Stimulated activated CD4-positive, alpha-beta T cell treated with anti-CD3 and anti-CD28 coated beads, Interleukin-4, amount 100 ng/mL, for 4 hours (primary cell): ENCODE measurements around the gene ZC3H6.
"Not testable (repeated sequence)": the region's sequence is repeated elsewhere in the genome, so short reads cannot be mapped to it uniquely, and the experiment has no call there.

ENCODE experiments used
- DNase-seq, 2 experiments: peaks; one replicate each; pipeline ENCODE4 v3.0.0-alpha.2; 2020

Gene ZC3H6

DNA sequence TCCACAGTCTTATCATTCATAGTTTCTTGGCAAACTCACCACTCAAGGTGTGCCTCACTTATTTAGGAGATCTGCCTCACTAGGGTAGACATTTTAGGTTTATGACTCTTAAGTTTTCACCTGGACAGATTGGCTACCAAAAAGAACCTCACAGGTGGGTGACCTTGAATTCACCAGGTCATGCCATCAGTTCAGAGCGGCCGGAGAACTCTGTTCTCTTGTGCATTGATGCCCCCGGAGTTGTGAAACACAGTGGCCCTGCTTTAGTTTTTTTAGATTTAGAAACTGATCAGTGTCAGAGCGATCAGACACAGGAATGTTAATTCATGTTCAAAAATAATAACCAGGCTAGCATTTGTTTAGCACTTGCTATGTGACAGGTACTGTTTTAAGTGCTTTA is 6.7 kb downstream of the ZC3H6 start:
- DNase-seq, result not testable (repeated sequence)

DNA sequence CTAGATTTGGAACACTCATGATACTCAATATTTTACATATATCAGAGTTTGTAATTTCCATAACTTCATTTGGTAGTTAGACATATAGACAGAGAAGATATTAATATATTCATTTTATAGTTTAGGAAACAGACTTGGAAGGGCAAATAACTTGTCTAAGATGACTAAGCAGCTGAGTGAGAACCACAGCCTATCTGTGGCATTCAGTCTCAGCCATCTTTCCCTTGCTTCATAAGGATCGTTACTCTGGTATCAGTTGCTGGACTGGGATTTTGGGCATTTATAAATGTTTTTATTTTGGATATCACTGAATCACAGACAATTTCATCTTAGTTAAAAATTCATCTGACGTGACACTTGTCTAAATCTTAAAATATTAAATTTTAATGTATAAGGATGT is 8.1 kb downstream of the ZC3H6 start:
- not testable (repeated sequence) for DNase-seq

DNA sequence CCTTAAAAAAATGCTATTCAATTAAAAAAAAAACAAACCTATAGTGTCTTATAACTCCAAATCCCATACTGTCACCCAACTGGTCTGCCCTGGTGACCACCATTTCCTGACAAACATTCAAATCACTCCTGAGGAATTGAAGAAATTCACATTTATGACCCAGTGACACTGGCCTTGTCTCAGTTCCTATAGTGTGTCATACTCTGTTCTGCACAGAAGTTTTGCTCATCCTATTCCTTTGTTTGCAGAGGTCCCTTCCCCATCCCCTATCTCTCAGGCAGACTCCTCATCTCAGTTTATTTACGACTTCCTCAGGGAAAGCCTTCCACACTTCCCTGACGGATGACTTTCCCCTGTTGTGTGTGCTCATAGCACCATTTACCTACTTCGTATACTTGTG is 14.7 kb downstream of the ZC3H6 start:
- no peak for DNase-seq

- DNase-seq, result no peak
Measured at GRCh38 chr2:112290648-112291047, 15.3 kb downstream of the ZC3H6 start.

DNA sequence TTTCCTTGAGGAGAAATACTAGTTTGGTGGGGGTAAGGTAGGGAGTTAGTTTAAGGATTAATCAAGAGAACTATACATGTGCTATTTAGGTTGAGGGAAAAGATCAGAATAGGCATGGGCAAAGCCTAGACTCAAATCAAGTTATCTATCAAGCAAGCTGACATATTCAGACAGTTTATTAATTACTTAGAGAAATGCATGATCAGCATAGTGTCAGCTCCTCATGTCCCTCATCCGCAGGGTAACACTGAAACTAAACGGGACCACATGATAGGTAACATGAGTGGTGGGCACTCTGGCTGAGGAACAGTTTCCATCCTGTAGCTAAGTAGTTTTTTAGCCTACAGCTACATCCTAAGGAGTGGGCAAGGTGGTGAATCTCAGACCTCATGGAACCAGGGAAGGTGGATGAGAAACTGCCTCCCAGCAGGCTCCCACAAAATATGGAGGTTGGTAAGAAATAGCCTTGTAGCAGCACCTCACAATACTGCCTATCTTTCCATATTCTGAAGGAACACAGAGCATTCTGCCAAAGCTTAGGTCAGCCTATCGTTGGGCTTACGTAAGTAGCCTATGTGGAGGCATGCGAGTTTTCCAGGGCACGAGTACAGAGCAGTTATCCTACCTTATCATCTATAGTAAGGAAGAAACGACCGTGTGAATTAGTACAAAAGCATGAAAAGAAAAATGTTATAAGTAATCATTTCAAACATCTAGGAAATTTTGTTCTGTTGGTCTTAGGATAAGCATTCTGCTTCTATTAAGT is 18.4 kb downstream of the ZC3H6 start:
- no peak for DNase-seq

- no peak for DNase-seq
Measured at GRCh38 chr2:112295407-112296078, 20.1 kb downstream of the ZC3H6 start.

DNA sequence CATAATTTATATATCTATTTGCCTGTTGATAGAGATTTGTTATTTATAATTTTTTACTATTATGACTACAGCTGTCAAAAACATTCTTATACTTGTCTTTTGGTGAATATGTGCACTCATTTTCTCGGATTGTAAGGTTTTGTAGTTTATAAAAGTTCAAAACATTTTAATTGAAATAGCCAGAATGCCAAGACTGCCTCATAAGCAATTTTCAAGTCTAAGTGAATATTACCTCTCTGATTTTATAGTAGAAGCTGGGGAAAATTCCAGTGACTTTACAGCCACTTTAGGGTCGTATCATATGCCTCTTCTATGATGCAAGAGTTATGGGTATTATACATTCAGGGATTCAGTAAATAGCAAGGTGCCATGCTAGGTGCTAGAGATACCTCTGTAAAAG is 21.0 kb downstream of the ZC3H6 start:
- no peak for DNase-seq

DNA sequence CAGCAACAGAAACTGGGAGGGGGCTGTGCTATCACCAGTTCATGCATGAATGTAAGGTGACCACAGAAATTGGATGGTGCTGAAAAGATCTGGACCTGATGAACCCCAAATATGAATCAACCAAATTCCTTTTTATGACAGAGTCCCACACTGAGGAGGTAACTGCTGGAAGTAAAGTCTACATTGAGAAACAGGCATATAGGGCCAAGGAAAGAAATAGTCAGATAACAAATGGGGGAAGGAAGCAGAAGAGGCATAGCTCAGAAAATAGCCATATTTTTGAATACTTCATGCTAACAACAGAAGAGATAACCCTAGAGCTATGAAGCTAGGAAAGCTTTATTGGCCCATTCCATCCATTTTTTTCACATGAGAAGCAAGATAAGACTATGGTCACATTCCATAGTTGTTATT is 25.8 kb downstream of the ZC3H6 start:
- no peak for DNase-seq

DNA sequence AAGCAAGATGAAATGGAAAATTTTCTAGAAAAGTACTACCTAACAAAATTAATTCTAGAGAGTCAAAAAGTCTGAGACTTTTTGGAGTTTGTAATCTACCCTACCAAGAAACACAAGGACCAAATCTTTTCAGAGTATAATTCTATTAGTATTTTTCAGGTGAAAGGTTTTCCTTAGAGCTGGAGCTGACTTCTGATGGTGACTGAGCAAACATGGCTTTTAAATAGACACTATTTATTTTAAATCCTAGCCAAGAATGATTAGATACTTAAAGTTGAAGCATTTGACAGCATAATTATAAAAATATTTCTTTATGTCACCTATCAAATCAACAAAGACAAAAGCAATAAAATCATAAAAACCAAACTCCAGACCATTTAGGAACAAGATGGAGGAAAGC is 26.6 kb downstream of the ZC3H6 start:
- no peak for DNase-seq

- DNase-seq, result no peak
Measured at GRCh38 chr2:112304298-112304941, 29.0 kb downstream of the ZC3H6 start.

DNA sequence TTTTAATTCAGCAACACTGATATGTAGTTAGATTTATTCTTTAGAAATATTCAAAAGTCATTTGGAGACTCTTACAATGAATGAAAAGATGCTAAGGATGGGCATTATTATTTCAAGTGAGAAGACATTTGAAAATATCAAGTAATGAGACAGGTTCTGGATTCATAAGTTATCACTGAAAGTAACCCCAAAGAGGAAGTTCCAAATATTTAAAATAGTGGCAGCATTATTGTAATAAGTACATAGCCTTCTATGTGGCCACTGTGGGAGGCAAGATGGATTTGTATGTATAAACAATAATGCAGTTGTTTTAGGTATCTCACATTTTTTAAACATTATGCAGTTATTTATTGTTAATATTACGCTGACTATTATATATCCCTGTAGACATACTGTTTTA is 29.7 kb downstream of the ZC3H6 start:
- no peak for DNase-seq

DNA sequence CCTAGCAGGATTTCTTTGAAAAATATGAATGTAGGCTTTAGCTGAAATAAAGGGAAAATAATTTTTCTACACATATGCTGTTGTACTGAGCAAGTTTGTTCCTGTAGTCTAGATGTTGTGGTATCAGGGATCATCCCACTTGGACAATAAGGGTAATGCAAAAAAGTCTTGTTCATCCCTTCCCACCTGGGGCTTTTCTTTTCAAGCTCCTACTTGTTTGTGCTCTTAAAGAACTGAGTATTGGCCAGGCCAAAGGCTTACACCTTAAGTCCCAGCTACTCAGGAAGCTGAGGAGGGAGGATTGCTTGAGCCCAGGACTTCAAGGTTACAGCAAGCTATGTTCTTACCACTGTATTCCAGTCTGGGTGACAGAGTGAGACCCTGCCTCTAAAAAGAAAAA is 35.5 kb downstream of the ZC3H6 start:
- no peak for DNase-seq

DNA sequence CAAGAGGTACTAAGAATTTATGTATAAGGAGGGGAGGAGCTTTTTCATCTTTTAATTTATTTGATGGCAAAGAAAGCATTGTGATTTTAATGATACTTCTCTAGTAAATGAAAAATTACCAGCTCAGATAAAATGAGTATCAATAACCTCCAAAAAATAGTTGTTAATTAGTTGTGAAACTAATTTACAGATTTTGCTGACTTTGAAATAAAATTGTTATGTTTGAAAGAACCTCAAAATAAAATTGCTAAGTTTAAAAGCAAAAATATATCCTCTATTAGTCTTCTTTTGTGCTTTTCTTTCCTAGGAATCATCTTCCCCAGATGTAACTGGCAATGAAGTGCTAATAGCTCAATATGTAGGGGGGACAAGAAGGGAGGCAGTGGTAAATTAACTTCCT is 36.5 kb downstream of the ZC3H6 start:
- DNase-seq, result no peak

- DNase-seq, result no peak
Measured at GRCh38 chr2:112312821-112313220, 37.4 kb downstream of the ZC3H6 start.

GRCh38 chr2:112314856-112315255 is 39.5 kb downstream of the ZC3H6 start:
- DNase-seq, result no peak

DNA sequence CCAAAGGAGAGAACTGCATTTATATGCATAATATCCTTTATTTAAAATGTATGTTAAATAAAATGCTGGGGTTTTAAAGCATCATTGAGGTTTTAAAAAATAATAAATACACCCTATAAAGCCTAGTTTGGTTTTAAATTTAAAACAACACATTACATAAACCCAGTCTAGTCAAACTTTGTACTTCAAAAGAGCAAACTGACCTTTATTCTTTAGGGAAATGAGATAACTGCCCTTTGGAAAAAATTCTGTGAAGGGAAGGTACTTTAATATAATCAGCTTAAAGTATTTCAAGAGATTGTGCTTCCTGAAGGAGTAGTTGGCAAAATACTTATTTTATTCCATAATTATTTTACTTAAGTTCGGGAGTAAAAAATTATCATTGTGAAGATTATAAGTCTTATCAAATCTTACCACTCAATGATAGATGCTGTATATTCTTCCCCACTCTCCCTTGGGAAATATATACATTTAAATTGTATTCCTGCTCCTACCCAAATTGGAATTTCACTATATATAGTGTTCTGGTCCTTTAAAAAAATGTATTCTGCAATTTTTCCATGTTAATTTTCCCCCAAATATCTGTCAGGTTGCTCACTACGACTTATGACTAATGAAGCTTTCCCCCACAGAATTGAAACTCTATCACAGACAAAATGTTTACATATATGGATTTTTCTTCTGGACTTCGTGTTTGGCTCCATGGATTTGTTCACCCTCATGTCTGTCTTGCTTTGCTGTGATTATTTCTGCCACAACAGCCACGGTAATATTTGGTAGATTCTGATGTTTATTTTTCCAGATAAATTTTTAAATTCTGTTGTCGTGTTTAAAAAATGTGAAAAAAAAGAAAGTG is 42.1 kb downstream of the ZC3H6 start:
- DNase-seq, result no peak

DNA sequence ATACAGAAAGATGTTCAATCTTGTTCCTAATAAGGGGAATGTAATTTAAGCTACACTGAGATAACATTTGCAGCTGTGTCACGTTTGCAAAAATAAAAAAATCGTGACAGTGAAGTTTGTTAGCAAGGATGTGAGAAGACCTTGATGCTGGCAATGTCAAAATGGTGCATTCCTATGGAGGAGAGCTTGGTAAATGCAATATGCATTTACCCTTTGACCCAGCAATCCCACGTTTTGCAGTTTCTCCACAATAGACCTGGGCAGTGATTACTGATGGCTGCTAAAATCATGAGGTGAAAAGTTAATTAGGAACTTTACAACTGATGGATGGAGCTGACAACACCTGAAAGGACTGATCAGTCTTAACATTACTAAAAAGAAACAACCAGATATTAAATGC is 43.1 kb downstream of the ZC3H6 start:
- DNase-seq, result no peak

- DNase-seq, result no peak
Measured at GRCh38 chr2:112321375-112322320, 46.3 kb downstream of the ZC3H6 start.

DNA sequence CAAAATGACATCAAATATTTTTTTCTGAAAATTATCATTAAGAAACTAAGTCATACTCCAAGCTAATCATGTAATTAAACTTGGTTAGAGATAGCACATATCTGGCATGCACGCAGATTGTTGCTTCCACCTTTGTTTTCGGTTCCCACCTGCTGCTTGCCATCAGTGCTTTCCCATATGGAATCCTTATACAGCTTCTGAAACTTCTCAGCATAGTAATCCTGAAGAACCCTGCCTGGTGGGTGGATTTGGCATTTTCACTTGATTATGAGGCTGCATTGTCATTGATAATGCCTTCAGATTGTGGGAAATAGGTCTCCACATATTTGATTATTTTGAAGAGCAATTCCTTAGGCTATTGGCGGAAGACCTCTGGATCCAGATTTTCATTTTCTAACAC is 47.5 kb downstream of the ZC3H6 start:
- DNase-seq, result no peak

DNA sequence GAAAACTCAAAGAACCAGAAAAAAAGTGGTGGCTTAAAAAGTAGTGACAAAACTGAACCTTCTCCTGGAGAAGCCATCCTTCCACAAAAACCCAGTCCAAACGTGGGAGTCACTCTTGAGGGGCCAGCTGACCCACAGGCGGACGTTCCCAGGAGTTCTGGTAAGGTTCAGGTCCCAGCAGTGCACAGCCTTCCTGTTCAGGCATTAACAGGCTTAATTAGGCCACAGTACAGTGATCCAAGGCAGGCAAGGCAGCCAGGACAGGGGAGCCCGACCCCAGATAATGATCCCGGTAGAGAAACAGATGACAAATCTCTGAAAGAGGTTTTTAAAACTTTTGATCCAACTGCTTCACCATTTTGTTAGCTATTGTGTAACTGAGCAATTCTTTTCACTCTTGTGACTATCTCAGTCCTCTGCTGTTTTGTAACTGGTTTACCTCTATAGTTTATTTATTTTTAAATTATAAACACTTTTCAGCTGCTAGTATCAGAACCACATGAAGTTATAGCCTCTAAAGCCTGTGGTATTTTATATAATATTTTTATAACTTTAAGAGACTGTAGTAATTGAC is 56.8 kb downstream of the ZC3H6 start:
- no peak for DNase-seq

GRCh38 chr2:112335600-112335999 is 60.2 kb downstream of the ZC3H6 start:
- DNase-seq, result no peak

DNA sequence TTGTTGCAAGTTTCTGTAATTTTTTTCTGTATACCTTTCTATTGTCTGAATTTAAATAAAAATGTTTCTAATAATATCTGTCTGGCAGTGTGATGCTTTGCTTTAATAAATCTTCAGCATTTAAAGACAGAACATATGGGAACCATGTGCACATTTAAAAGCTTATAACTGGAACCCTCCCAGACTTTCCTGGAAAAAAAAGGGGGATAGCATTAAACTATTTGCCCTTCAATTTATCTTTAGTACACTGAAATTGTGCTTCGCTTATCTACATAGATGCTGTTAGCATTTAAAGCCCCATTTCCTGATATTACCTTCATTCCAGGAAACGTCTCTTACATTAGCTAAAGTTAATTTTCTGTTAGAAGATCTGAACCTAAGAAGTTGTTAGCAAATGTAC is 64.6 kb downstream of the ZC3H6 start:
- no peak for DNase-seq
